Measurements from ENCODE around the gene ADAM12. TPM values are rescaled to one million over a fixed set of nuclear protein-coding genes. Genes with fewer than 3 reads are reported as not detected.

Gene ADAM12
- total RNA-seq, 2 experiments from 2014 or later = 1.2 to 1.5 TPM

- CTCF ChIA-PET = interaction anchor here (1.2 kb wide), 1 partner anchor 13 kb away, joined by 3 read pairs; no protein-coding TSS in a partner anchor
- no peak for DNase-seq
- intact Hi-C loops (cut with DNase I, micrococcal nuclease) = loop anchor here (2.0 to 5.0 kb wide), 3 partner anchors 404 to 766 kb away; partner anchors contain the start of gene ADAM12 (in 2 of the 2)
- Histone ChIP-seq H3K27ac (ENCODE audit: low read depth in 1 of 2, low read length in 2 of 2) (no peak overlapping the region), H3K27me3 (ENCODE audit: control insufficient read depth in 1 of 2, insufficient read depth in 2 of 2, low read length in 2 of 2) (no peaks in the 10 kb centered on the region), H3K4me1 (ENCODE audit: insufficient read depth, low read length) (no peaks in the 10 kb centered on the region), H3K9me3 (ENCODE audit: control insufficient read depth in 1 of 2, insufficient read depth in 1 of 2, low read length in 2 of 2) (no peaks in the 10 kb centered on the region), H3K4me3 (ENCODE audit: low read length) (no peak overlapping the region), H3K36me3 (ENCODE audit: insufficient read depth, low read length) (no peaks in the 10 kb centered on the region)
- Mint-ChIP-seq H3K9me3 (no peaks in the 10 kb centered on the region), H3K27ac (no peak overlapping the region), H3K4me1 (ENCODE audit: low read depth) (no peaks in the 10 kb centered on the region), H3K4me3 (no peak overlapping the region), H3K36me3 (ENCODE audit: low read depth) (no peaks in the 10 kb centered on the region), H3K27me3 (peaks cover 12% of the 10 kb centered on the region)
- TF ChIP-seq CTCF (IDR thresholded peaks at IDR 0.05) = no peak
- POLR2A ChIA-PET = no interaction called here
- no peak for ATAC-seq (ENCODE audit: poor library complexity)
Measured at GRCh38 chr10:125983161-125983560, 405.1 kb downstream of the ADAM12 start.

- intact Hi-C loops (cut with DNase I, micrococcal nuclease) = loop anchor here (1.0 to 5.0 kb wide), 4 partner anchors 405 to 1872 kb away; partner anchors contain the start of gene ADAM12 (in 2 of the 2)
- no peaks in the 10 kb centered on the region for H3K9me3 Mint-ChIP-seq
- no peak for ATAC-seq (ENCODE audit: poor library complexity)
- Histone ChIP-seq H3K36me3 (ENCODE audit: insufficient read depth, low read length) (no peaks in the 10 kb centered on the region), H3K27ac (ENCODE audit: low read depth in 1 of 2, low read length in 2 of 2) (no peak overlapping the region), H3K4me1 (ENCODE audit: insufficient read depth, low read length) (no peaks in the 10 kb centered on the region), H3K4me3 (ENCODE audit: low read length) (no peak overlapping the region), H3K9me3 (ENCODE audit: control insufficient read depth in 1 of 2, insufficient read depth in 1 of 2, low read length in 2 of 2) (no peaks in the 10 kb centered on the region), H3K27me3 (ENCODE audit: control insufficient read depth in 1 of 2, insufficient read depth in 2 of 2, low read length in 2 of 2) (no peaks in the 10 kb centered on the region)
- peak in 4 of 14 experiments; percentile 23 to 71 (median 56) for DNase-seq
- no peak overlapping the region for H3K27ac Mint-ChIP-seq
- H3K36me3 Mint-ChIP-seq (ENCODE audit: low read depth) = no peaks in the 10 kb centered on the region
- peak; percentile 38 for TF ChIP-seq CTCF (IDR thresholded peaks at IDR 0.05)
- H3K4me1 Mint-ChIP-seq (ENCODE audit: low read depth) = no peaks in the 10 kb centered on the region
- no peak overlapping the region for H3K4me3 Mint-ChIP-seq
- peaks cover 13% of the 10 kb centered on the region for H3K27me3 Mint-ChIP-seq
- CTCF ChIA-PET = interaction anchor here (0.7 to 1.2 kb wide), 2 partner anchors 14 to 1871 kb away, joined by 3 read pairs; no protein-coding TSS in a partner anchor
- POLR2A ChIA-PET = no interaction called here
Measured at GRCh38 chr10:125982260-125982948, 405.9 kb downstream of the ADAM12 start.

- Mint-ChIP-seq H3K4me1 (ENCODE audit: low read depth) (no peaks in the 10 kb centered on the region), H3K27me3 (peaks cover 19% of the 10 kb centered on the region), H3K27ac (no peak overlapping the region), H3K36me3 (ENCODE audit: low read depth) (no peaks in the 10 kb centered on the region), H3K4me3 (no peak overlapping the region), H3K9me3 (no peaks in the 10 kb centered on the region)
- ChIA-PET CTCF (no interaction called here), POLR2A (no interaction called here)
- Histone ChIP-seq H3K9me3 (ENCODE audit: control insufficient read depth in 1 of 2, insufficient read depth in 1 of 2, low read length in 2 of 2) (no peaks in the 10 kb centered on the region), H3K27me3 (ENCODE audit: control insufficient read depth in 1 of 2, insufficient read depth in 2 of 2, low read length in 2 of 2) (no peaks in the 10 kb centered on the region), H3K4me3 (ENCODE audit: low read length) (no peak overlapping the region), H3K36me3 (ENCODE audit: insufficient read depth, low read length) (no peaks in the 10 kb centered on the region), H3K27ac (ENCODE audit: low read depth in 1 of 2, low read length in 2 of 2) (no peak overlapping the region), H3K4me1 (ENCODE audit: insufficient read depth, low read length) (no peaks in the 10 kb centered on the region)
- DNase-seq = no peak
- TF ChIP-seq CTCF (IDR thresholded peaks at IDR 0.05) = no peak
- intact Hi-C loops (cut with DNase I, micrococcal nuclease) = loop anchor here (5.0 kb wide), 1 partner anchor 407 kb away; the partner anchor contains the start of gene ADAM12 (in 2 of the 2)
- no peak for ATAC-seq (ENCODE audit: poor library complexity)
Measured at GRCh38 chr10:125980521-125981035, 407.7 kb downstream of the ADAM12 start.

All from CD4-positive, alpha-beta T cell (primary cell).